ENCODE results near the gene TBC1D2B. TPM values are rescaled to one million over a fixed set of nuclear protein-coding genes. Genes with fewer than 3 reads are reported as not detected.

The TBC1D2B gene
- polyA plus RNA-seq, 3 donors, result 5.9 to 53.3 (median 6.2) TPM

DNA sequence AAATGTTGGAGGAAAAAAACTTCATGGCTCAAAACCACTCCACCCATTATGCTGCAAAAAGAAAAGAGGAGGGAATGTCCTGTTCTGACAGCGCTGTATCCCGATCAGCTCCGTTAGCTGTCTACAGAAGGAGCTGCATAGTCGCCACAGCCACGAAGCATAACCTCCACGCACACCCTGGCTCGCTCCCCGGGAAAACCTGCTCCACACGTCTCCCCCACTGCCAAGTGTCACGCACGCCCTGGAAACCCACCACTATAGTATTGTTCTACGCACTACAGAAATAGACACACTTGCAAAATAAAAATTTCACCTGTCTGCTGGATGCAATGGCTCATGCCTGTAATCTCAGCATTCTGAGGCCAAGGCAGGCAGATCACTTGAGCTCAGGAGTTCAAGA lies 55.8 kb downstream of the TBC1D2B start:
- DNase-seq, result no peak
- Histone ChIP-seq H3K4me2 (replicated peaks; ENCODE audit: extremely low read depth, low read length, poor library complexity, severe bottlenecking) (no peak overlapping the region), H4K20me1 (ENCODE audit: insufficient read depth, low read length) (peaks cover 19% of the 10 kb centered on the region), H3K9me3 (replicated peaks in 1 of 2; ENCODE audit: control insufficient read depth in 1 of 2, insufficient read depth in 1 of 2, low read length in 2 of 2) (no peaks in the 10 kb centered on the region), H3K4me1 (ENCODE audit: control insufficient read depth in 1 of 2, insufficient read depth in 2 of 2, low read length in 2 of 2) (peaks cover 28 to 33% of the 10 kb centered on the region in 2 donors), H3K79me2 (ENCODE audit: insufficient read depth, low read length) (no peaks in the 10 kb centered on the region), H3K27me3 (ENCODE audit: control insufficient read depth in 2 of 2, insufficient read depth in 2 of 2, low read length in 2 of 2) (no peaks in the 10 kb centered on the region), H3K4me3 (replicated peaks in 1 of 3; ENCODE audit: low read depth in 2 of 3, low read length in 3 of 3) (no peak overlapping the region), H3K27ac (ENCODE audit: low read depth in 1 of 2, low read length in 2 of 2) (no peak overlapping the region), H2AFZ (ENCODE audit: insufficient read depth, low read depth, low read length, poor library complexity, severe bottlenecking) (no peak overlapping the region), H3K36me3 (replicated peaks in 1 of 2; ENCODE audit: control insufficient read depth in 1 of 2, insufficient read depth in 2 of 2, low read length in 2 of 2) (peaks cover 50 to 80% of the 10 kb centered on the region in 2 donors), H3K9ac (ENCODE audit: insufficient read depth, low read length, poor library complexity, severe bottlenecking) (no peak overlapping the region)
- Mint-ChIP-seq H3K4me3 (no peak overlapping the region), H3K9me3 (peaks cover 0 to 2% (median 0%) of the 10 kb centered on the region in 7 donors), H3K36me3 (peaks cover 64 to 71% of the 10 kb centered on the region in 2 donors), H3K4me1 (peaks cover 42% of the 10 kb centered on the region), H3K27ac (no peak overlapping the region), H3K27me3 (ENCODE audit: low read depth in 3 of 3) (no peaks in the 10 kb centered on the region)
- intact Hi-C loops (cut with micrococcal nuclease), result no loop called here
- WGBS (ENCODE audit: insufficient coverage), result 99% methylated on average over 12 of the region's 12 CpGs
- TF ChIP-seq, protein P1, sequence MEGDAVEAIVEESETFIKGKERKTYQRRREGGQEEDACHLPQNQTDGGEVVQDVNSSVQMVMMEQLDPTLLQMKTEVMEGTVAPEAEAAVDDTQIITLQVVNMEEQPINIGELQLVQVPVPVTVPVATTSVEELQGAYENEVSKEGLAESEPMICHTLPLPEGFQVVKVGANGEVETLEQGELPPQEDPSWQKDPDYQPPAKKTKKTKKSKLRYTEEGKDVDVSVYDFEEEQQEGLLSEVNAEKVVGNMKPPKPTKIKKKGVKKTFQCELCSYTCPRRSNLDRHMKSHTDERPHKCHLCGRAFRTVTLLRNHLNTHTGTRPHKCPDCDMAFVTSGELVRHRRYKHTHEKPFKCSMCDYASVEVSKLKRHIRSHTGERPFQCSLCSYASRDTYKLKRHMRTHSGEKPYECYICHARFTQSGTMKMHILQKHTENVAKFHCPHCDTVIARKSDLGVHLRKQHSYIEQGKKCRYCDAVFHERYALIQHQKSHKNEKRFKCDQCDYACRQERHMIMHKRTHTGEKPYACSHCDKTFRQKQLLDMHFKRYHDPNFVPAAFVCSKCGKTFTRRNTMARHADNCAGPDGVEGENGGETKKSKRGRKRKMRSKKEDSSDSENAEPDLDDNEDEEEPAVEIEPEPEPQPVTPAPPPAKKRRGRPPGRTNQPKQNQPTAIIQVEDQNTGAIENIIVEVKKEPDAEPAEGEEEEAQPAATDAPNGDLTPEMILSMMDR (IDR thresholded peaks at IDR 0.05), result no peak

DNA sequence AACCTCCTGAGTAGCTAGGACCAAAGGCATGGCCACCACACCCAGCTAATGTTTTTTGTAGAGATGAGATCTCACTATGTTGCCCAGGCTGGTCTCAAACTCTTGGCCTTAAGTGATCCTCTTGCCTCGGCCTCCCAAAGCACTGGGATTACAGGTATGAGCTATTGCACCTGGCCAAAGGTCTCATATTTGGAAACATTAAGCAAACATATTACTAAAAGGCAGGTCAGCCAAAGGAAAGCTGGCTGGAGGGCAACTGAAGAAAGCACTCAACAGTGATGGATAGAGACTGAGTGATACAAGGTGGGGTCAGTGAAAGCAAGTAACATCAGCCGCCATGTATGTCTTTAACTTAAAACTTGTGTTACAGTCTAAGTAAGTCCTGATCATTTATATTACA lies 57.5 kb downstream of the TBC1D2B start:
- Histone ChIP-seq H3K27ac (ENCODE audit: low read depth in 1 of 2, low read length in 2 of 2) (no peak overlapping the region), H3K27me3 (ENCODE audit: control insufficient read depth in 2 of 2, insufficient read depth in 2 of 2, low read length in 2 of 2) (no peaks in the 10 kb centered on the region), H2AFZ (ENCODE audit: insufficient read depth, low read depth, low read length, poor library complexity, severe bottlenecking) (no peak overlapping the region), H3K36me3 (replicated peaks in 1 of 2; ENCODE audit: control insufficient read depth in 1 of 2, insufficient read depth in 2 of 2, low read length in 2 of 2) (peaks cover 53 to 80% of the 10 kb centered on the region in 2 donors), H3K4me2 (replicated peaks; ENCODE audit: extremely low read depth, low read length, poor library complexity, severe bottlenecking) (no peak overlapping the region), H3K4me1 (ENCODE audit: control insufficient read depth in 1 of 2, insufficient read depth in 2 of 2, low read length in 2 of 2) (peaks cover 25 to 30% of the 10 kb centered on the region in 2 donors), H4K20me1 (ENCODE audit: insufficient read depth, low read length) (peaks cover 18% of the 10 kb centered on the region), H3K9me3 (replicated peaks in 1 of 2; ENCODE audit: control insufficient read depth in 1 of 2, insufficient read depth in 1 of 2, low read length in 2 of 2) (no peaks in the 10 kb centered on the region), H3K4me3 (replicated peaks in 1 of 3; ENCODE audit: low read depth in 2 of 3, low read length in 3 of 3) (no peak overlapping the region), H3K9ac (ENCODE audit: insufficient read depth, low read length, poor library complexity, severe bottlenecking) (no peak overlapping the region), H3K79me2 (ENCODE audit: insufficient read depth, low read length) (no peaks in the 10 kb centered on the region)
- TF ChIP-seq, protein P1 (IDR thresholded peaks at IDR 0.05), result no peak
- Mint-ChIP-seq H3K4me1 (peaks cover 34% of the 10 kb centered on the region), H3K27me3 (ENCODE audit: low read depth in 3 of 3) (no peaks in the 10 kb centered on the region), H3K4me3 (no peak overlapping the region), H3K9me3 (peaks cover 0 to 2% (median 0%) of the 10 kb centered on the region in 7 donors), H3K27ac (no peak overlapping the region), H3K36me3 (peaks cover 66 to 71% of the 10 kb centered on the region in 2 donors)
- intact Hi-C loops (cut with micrococcal nuclease), result no loop called here
- no CpG with 5 or more reads among the region's 2 CpGs for WGBS (ENCODE audit: insufficient coverage)
- DNase-seq, result no peak

Data from CD14-positive monocyte (primary cell).